ENCODE results near the gene CHRDL1.

- no peak for TF ChIP-seq CTCF (conservative IDR thresholded peaks at IDR 0.05 in 1 of 2, IDR thresholded peaks at IDR 0.05 in 1 of 2; ENCODE audit: low read depth in 1 of 2, low read length in 2 of 2)
- TF ChIP-seq EZH2 (IDR thresholded peaks at IDR 0.05; ENCODE audit: low read length, missing control alignments): no peak
Measured at GRCh38 chrX:110646386-110646785, 149.2 kb downstream of the CHRDL1 start.
